HepG2 (cell line): ENCODE data around the gene LRP10. TPM values are rescaled to one million over a fixed set of nuclear protein-coding genes. Genes with fewer than 3 reads are reported as not detected.
A peak's percentile ranks its signal among the peaks of the same experiment; 100 is the strongest.

Source experiments
- ADNP ChIP-seq: sonication (generic); formaldehyde crosslinking; IDR thresholded peaks from 2 replicates; pipeline ENCODE4 v1.4.0; 2020; ENCODE audit warnings: missing genetic modification reagents
- CAMTA2 ChIP-seq: sonication (generic); formaldehyde crosslinking; IDR thresholded peaks from 2 replicates; pipeline ENCODE4 v1.4.0; 2020; ENCODE audit warnings: mild to moderate bottlenecking, missing genetic modification reagents, borderline replicate concordance
- EHMT2 ChIP-seq: fragments of 200-600 bp; sonication (generic); IDR thresholded peaks from 2 replicates; pipeline ENCODE4 v1.7.0; 2017; ENCODE audit warnings: antibody characterized with exemption, low read depth, low read length, borderline replicate concordance
- HNRNPUL1 ChIP-seq: fragments of 200-400 bp; formaldehyde crosslinking; IDR thresholded peaks from 2 replicates; pipeline ENCODE4 v1.6.1; 2017; ENCODE audit warnings: low read depth, mild to moderate bottlenecking, low read length, moderate library complexity
- NR2F1 ChIP-seq, 2 experiments: fragments of 450-650 bp in 1 of 2; formaldehyde crosslinking in 1 of 2; IDR thresholded peaks; 2 replicates each; pipeline versions ENCODE4 v1.5.0 to v1.6.1; 2016 to 2020; ENCODE audit warnings: mild to moderate bottlenecking in 1 of 2, missing compliant biosample characterization in 1 of 2, missing genetic modification reagents in 1 of 2, moderate library complexity in 1 of 2
- POLR2AphosphoS2 ChIP-seq: IDR thresholded peaks from 2 replicates; pipeline ENCODE4 v1.6.1; 2011; ENCODE audit warnings: low read depth, low read length, improper control_type of control experiment
- SIX4 ChIP-seq: sonication (generic); formaldehyde crosslinking; IDR thresholded peaks from 2 replicates; pipeline ENCODE4 v1.4.0; 2020; ENCODE audit warnings: missing genetic modification reagents
- ZNF558 ChIP-seq: sonication (generic); formaldehyde crosslinking; IDR thresholded peaks from 2 replicates; pipeline ENCODE4 v1.9.0; 2022; ENCODE audit warnings: mild to moderate bottlenecking, missing genetic modification reagents, borderline replicate concordance
- ZNF710 ChIP-seq: sonication (generic); formaldehyde crosslinking; IDR thresholded peaks from 2 replicates; pipeline ENCODE4 v1.5.0; 2020; ENCODE audit warnings: mild to moderate bottlenecking, missing genetic modification reagents, borderline replicate concordance
- ZNF816 ChIP-seq: sonication (generic); formaldehyde crosslinking; IDR thresholded peaks from 2 replicates; pipeline ENCODE4 v1.8.0; 2022; ENCODE audit warnings: missing genetic modification reagents, mild to moderate bottlenecking, borderline replicate concordance
- polyA plus RNA-seq, 8 experiments: library from polyadenylated mRNA; depleted of rRNA in 3 of 8; stranded (reverse) in 7 of 8; unstranded in 1 of 8; fragments of >200 nt; fragmentation: Illumina TruSeq in 4 of 8; extraction: Trizol in 4 of 8; gene quantifications; 2 replicates each; pipeline versions ENCODE4 v1.2.1 to v1.2.3, GENCODE V29; 2011 to 2016; ENCODE audit warnings: low read depth in 4 of 8, missing spikeins in 1 of 8, mixed read lengths in 1 of 8; ENCODE audit not compliant: insufficient read depth in 1 of 8
- total RNA-seq, 5 experiments: library from RNA; depleted of rRNA; stranded (reverse); fragments of >200 nt; fragmentation: Illumina TruSeq; extraction: Trizol; gene quantifications; 2 replicates each; pipeline ENCODE4 v1.2.3, GENCODE V29; 2016; ENCODE audit warnings: low read depth in 1 of 5
- TF ChIP-seq, protein P1 (sequence below): sonication (generic); formaldehyde crosslinking; IDR thresholded peaks from one replicate; pipeline ENCODE4 v1.5.1; 2020; ENCODE audit warnings: mild to moderate bottlenecking, missing genetic modification reagents; ENCODE audit errors: not compliant biosample characterization
- TF ChIP-seq, protein P2 (sequence below): sonication (generic); formaldehyde crosslinking; IDR thresholded peaks from 2 replicates; pipeline ENCODE4 v1.4.0; 2020; ENCODE audit warnings: missing genetic modification reagents, mild to moderate bottlenecking, borderline replicate concordance

Gene LRP10
- total and polyA plus RNA-seq, 2 of the 13 experiments (the other 11 are each of a cell fraction or from before 2014, with no cell fraction given) = 16.9 to 45.2 TPM

DNA sequence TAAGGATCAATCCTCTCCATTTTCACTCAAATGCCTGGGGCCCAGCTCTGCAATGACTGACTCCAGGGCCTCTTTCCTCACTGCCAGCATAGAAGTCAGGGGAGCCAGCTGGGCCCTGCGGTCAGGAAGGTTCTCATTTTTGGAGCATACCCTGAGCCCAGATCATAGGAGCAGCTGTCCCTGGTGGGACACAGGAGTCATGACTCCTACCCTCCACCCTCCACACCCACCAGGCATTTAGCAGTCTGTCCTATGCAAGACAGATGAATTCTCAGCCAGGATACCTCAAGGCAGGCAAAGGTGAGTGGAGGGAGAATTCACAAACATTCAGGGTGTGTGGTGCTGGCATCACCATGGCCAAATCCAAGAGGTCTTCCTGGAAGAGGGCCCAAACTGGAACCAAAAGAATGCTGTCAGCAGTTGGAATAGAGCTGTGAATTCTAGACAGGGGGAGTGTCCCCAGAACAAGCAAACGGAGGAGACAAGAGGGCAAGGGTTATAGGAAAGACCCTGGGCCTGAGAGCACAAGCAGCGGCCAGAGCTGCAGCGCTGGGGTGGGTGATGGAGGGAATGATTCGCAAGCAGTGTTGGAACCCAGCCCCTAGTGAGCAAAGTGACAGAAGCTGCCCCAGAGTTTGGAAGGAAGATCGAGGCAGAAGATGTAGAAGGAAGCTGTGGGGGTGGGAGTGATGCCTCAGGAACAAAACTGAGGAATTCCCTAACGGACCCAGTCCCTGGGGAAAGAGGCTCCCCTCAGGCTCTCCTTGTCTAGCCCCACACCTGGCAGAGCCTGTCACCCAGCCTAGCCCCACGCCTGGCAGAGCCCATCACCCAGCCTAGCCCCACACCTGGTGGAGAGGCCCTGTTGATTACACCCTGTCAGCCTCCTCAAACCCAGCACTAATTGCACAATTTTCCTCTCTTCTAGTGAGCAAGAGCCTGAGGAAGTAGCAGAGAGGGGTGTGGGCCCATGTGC is 7.0 kb downstream of the LRP10 start (continued):
- TF ChIP-seq, protein P1, sequence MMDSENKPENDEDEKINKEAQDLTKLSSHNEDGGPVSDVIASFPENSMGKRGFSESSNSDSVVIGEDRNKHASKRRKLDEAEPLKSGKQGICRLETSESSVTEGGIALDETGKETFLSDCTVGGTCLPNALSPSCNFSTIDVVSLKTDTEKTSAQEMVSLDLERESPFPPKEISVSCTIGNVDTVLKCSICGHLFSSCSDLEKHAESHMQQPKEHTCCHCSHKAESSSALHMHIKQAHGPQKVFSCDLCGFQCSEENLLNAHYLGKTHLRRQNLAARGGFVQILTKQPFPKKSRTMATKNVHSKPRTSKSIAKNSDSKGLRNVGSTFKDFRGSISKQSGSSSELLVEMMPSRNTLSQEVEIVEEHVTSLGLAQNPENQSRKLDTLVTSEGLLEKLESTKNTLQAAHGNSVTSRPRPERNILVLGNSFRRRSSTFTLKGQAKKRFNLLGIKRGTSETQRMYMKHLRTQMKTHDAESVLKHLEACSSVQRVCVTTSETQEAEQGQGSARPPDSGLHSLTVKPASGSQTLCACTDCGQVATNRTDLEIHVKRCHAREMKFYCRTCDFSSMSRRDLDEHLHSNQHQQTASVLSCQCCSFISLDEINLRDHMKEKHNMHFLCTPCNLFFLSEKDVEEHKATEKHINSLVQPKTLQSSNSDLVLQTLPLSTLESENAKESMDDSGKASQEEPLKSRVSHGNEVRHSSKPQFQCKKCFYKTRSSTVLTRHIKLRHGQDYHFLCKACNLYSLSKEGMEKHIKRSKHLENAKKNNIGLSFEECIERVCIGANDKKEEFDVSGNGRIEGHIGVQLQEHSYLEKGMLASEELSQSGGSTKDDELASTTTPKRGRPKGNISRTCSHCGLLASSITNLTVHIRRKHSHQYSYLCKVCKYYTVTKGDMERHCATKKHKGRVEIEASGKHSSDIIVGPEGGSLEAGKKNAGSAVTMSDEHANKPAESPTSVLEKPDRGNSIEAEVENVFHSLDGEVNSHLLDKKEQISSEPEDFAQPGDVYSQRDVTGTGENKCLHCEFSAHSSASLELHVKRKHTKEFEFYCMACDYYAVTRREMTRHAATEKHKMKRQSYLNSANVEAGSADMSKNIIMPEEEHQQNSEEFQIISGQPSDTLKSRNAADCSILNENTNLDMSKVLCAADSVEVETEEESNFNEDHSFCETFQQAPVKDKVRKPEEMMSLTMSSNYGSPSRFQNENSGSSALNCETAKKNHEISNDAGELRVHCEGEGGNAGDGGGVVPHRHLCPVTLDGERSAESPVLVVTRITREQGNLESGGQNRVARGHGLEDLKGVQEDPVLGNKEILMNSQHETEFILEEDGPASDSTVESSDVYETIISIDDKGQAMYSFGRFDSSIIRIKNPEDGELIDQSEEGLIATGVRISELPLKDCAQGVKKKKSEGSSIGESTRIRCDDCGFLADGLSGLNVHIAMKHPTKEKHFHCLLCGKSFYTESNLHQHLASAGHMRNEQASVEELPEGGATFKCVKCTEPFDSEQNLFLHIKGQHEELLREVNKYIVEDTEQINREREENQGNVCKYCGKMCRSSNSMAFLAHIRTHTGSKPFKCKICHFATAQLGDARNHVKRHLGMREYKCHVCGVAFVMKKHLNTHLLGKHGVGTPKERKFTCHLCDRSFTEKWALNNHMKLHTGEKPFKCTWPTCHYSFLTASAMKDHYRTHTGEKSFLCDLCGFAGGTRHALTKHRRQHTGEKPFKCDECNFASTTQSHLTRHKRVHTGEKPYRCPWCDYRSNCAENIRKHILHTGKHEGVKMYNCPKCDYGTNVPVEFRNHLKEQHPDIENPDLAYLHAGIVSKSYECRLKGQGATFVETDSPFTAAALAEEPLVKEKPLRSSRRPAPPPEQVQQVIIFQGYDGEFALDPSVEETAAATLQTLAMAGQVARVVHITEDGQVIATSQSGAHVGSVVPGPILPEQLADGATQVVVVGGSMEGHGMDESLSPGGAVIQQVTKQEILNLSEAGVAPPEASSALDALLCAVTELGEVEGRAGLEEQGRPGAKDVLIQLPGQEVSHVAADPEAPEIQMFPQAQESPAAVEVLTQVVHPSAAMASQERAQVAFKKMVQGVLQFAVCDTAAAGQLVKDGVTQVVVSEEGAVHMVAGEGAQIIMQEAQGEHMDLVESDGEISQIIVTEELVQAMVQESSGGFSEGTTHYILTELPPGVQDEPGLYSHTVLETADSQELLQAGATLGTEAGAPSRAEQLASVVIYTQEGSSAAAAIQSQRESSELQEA = no peak
- TF ChIP-seq ZNF710 (CRISPR knock-in tag) (0 out of 2 replicates have a peak, but pooled peaks have one; percentile 20), ADNP (no peak), POLR2AphosphoS2 (no peak), NR2F1 (CRISPR knock-in tag; IDR thresholded peaks at IDR 0.05) (no peak), ZNF816 (CRISPR knock-in tag) (no peak), ZNF558 (CRISPR knock-in tag) (0 out of 2 replicates have a peak, but pooled peaks have one; percentile 27), HNRNPUL1 (no peak), EHMT2 (no peak), SIX4 (CRISPR knock-in tag) (no peak), CAMTA2 (CRISPR knock-in tag) (no peak)
- TF ChIP-seq, protein P2, sequence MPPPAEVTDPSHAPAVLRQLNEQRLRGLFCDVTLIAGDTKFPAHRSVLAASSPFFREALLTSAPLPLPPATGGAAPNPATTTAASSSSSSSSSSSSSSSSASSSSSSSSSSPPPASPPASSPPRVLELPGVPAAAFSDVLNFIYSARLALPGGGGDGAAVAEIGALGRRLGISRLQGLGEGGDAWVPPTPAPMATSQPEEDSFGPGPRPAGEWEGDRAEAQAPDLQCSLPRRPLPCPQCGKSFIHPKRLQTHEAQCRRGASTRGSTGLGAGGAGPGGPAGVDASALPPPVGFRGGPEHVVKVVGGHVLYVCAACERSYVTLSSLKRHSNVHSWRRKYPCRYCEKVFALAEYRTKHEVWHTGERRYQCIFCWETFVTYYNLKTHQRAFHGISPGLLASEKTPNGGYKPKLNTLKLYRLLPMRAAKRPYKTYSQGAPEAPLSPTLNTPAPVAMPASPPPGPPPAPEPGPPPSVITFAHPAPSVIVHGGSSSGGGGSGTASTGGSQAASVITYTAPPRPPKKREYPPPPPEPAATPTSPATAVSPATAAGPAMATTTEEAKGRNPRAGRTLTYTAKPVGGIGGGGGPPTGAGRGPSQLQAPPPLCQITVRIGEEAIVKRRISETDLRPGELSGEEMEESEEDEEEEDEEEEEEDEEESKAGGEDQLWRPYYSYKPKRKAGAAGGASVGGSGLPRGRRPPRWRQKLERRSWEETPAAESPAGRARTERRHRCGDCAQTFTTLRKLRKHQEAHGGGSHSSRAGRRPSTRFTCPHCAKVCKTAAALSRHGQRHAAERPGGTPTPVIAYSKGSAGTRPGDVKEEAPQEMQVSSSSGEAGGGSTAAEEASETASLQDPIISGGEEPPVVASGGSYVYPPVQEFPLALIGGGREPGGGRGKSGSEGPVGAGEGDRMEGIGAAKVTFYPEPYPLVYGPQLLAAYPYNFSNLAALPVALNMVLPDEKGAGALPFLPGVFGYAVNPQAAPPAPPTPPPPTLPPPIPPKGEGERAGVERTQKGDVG = 0 out of 2 replicates have a peak, but pooled peaks have one; percentile 6
